GM21381 (cell line): Measurements from ENCODE around the gene STAP2.
A peak's percentile ranks its signal among the peaks of the same experiment; 100 is the strongest.
"Not testable (repeated sequence)": the region's sequence is repeated elsewhere in the genome, so short reads cannot be mapped to it uniquely, and the experiment has no call there.

Experiments
- ATAC-seq: cut with Tn5 transposase; IDR thresholded peaks from one replicate; pipeline ENCODE4 v1.9.1; 2021; ENCODE audit warnings: mild to moderate bottlenecking, moderate library complexity; ENCODE audit not compliant: unreplicated experiment

The STAP2 gene

DNA sequence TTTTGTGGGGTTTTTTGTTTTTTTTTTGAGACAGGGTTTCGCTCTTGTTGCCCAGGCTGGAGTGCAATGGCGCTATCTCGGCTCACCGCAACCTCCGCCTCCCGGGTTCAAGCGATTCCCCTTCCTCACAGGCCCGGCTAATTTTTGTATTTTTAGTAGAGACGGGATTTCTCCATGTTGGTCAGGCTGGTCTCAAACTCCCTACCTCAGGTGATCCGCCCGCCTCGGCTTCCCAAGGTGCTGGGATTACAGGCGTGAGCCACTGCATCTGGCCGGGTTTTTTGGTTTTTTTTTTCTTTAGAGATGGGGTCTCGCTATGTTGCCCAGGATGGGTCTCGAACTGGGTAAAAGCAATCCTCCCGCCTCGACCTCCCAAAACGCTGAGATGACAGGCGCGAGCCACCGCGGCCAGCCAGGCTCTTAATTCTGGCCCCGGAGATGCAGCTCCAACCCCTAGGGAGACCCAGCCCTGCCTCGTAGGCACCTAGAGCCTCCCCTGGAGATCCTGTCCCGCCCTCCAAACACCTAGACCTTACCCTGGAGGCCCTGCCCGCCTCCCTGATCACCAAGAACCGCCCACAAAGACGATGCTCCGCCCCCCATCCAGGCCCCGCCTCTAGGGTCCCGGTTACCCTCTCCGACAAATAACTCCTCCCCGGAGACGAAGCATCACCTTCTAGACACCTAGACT is 9.5 kb downstream of the STAP2 start:
- not testable (repeated sequence) for ATAC-seq

DNA sequence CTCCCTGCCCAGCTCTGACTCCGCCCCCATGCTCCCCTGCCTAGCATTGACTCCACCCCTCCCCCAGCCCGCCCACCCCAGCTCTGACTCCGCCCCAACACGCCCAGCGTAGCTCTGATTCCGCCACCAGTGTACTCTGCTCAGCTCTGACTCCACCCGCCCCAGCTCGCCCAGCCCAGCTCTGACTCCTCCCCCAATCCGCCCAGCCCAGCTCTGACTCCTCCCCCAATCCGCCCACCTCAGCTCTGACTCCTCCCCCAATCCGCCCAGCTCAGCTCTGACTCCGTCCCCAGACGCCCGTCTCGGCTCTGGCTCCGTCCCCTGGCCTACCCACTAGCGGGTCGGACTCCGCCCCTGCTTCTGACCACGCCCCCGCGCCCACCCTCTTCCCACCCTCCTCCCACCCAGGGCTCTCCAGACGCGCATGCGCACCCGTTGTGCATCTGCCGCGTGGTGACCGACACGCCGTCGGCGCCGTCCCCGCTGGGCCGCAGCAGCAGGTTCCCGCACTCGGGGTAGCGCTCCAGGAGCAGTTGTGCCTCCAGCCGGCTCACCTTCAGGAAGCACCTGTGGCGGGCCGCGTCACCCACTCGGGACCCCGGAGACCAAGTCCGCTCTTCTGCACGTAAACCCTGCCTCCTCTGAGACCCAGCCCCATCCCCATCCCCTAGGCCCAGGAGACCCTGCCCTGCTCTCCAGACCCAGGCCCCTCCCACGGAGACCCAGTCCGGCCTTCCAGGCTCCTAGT is 10.2 kb downstream of the STAP2 start:
- peak; percentile 68 for ATAC-seq

DNA sequence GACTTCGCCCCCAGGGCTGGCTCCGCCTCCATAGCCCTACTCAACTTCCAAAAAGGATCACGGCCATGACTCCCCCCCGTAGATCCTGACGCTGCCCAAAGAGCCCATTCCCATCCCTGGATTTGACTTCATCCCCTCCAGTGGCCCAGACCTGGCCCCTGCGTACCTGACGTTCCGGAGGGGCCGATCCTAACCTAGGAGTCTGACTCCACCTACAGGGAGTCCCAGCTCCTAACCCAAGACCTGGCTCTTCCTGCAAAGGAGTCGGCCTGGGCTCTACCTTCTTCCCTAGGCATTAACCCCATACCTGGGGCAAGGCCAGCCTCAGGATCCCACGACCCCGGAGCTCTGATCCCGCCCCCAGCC is 10.8 kb downstream of the STAP2 start:
- ATAC-seq: no peak

DNA sequence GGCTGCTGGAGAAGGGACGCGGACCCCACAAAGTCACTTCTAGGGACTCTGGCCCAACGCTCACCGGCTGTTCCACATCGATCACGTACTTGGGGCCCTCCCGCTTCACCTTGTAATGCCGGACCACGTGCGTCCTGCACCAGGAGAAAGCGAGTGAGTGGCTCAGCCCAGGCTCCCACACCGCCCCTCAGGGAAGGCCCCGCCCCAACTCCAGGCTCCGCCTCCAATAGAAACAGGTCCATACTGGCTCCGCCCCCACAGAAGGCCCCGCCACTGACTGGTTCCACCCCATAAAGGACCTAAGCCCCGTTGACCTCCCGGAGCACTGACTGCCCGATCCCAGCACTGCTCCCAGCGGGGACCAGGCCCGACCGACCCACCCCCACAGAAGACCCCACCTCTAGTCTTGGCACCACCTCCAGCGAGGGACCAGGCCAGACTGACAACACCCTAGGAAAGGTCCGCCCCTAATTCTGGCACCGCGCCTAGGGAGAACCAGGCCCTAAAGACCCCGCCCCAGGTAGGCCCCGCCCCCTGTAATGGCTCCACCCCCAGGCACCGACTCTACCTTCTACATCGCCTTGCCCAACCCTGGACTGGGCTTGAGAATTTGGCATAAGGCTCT is 11.3 kb downstream of the STAP2 start:
- ATAC-seq: no peak

DNA sequence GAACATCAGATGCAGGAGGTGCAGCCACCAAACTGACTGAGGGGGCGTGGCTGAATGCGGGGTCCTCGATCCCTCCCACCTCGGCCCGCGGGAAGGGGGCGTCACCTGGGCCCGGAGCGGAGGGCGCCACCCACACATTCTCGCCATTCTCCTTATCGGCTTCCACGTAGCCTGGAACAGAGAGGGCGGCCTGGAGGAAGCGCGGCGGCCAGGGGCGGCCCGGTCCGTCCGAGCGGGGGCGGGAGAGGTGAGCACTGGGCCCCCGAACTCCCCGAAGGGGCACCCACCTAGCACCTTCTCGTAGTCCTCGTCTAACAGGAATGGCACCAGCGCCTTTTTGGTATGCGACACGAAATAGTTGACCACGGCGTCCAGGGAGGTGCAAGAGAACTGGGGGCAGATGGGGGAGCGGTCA is 11.8 kb downstream of the STAP2 start:
- no peak for ATAC-seq

DNA sequence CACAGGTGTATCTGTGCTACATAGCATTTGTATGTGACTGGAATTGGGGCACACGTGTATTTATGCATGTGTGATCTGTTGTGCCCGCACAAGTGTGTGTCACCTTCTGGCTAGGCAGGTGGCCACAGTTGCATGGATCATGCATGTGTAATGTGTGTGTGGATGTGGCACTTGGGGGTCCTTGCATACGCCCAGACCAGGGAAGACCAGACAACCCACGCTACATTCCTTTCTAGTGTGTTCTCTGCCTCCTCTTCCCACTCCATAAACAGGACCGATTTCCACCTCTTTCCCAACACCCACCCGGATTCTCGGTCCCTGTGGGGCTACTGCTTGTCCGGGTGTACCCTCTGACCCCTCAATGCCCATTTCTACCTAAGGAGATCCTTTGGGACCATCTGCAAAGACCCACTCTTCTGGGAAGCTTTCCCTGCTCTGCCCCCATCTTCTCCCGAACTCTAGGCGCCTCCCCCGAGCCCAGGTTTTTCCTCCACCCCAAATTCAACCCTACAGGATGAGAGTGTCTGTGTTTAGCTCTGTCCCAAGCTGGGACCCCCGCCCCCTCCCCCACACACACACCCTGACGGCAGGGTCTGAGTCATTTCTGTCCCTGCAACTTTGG is 12.3 kb downstream of the STAP2 start:
- no peak for ATAC-seq

DNA sequence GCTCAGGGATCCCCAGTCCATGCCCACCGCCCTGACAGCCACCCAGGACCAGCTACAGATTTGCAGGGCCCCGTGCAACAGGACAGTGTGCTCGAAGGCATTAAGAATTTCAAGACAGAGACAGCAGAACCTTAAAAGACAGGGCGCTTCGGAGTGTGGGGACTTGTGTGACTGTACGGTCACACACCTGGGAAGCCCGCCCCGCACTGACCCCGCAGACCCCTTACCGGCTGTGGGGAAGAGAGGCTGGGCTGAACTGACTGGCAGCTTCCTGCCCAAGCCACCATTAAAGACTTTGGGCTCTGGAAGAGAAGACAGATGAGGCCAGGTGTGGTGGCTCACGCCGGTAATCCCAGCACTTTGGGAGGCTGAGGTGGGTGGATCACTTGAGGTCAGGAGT is 14.4 kb downstream of the STAP2 start:
- no peak for ATAC-seq

DNA sequence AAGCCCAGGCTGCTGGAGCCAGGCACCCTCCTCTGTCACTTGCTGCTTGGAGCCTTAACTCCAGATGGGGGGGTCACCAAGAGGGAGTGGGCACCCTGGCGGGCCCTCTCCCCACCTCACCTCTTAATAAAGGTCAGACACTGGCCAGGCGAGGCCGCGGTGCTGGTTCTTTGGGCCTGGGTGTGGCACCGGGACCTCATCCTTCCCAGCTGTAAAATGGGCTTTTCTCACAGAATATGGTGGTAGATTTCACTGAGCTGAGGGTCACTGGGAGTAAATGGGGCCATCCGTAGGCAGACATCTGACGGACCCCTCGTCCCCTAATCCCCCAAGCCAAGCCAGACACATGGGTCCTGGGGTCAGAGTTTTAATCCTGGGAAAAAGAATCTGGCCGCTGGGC is 14.9 kb downstream of the STAP2 start:
- ATAC-seq: no peak

DNA sequence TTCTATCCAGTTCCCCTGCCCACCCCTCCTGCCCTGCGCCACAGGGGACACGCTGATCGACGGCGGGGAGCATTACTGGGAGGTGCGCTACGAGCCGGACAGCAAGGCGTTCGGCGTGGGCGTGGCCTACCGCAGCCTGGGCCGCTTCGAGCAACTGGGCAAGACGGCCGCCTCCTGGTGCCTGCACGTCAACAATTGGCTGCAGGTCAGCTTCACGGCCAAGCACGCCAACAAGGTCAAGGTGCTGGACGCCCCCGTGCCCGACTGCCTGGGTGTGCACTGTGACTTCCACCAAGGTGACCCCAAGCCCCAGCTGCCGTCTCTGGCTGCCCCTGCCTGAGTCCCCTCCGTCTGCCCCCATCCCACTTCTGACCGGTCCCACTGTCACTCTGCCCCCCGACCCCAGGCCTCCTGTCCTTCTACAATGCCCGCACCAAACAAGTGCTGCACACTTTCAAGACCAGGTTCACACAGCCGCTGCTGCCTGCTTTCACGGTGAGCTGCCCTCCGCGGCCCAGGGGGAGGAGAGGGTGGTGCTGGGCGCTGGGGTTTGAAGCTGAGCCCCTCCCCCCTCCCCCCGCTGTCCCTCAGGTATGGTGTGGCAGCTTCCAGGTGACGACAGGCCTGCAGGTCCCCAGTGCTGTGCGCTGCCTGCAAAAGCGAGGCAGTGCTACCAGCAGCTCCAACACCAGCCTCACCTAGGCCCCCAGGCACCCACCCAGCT is 15.5 kb downstream of the STAP2 start:
- no peak for ATAC-seq

DNA sequence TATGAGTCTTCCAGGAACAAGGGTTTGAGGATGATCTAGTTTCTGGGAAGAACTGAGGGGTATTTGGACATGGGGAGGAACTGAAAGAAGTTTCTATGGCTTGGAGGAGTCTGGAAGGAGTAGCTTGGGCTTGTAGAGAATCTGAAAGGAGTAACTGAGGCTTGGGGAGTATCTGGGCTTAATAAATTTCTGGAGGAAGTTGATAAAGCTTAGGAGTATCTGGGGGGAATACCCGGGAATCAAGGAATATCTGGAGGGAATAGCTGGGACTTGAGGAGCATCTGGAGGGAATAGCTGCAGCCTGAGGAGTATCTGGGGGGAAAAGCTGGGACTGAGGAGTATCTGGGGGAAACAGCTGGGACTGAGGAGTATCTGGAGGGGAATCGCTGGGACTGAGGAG is 18.2 kb downstream of the STAP2 start:
- ATAC-seq: no peak

DNA sequence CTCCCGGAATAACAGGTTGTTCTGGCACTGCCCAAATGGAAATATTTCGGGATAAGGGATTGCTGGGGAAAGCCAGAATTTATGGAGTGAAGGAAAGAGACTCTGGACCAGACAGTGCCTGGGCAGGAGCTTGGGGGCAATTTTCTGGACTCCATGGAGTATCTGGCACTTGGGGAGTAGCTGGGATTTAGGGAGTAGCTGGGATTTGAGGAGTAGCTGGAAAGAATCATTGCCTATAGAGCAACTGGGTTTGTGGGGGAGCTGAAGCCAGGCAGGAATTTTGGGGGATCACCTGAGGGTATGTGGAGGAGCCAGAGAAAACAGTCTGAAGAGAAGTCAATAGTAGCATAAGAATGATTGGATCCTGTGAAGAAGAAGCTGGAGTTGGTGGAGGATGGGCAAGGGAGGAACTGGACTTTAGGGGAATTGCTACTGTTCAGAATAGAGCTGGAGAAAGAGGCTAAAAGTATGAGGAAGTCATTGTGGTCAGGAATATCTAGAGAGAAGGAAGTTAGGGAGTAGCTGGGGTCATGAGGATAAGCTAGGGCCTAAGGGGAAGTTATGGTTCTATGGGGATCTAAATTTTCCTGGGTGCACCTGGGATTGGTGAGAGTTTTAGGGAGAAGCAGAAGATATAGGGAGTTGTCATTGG is 19.4 kb downstream of the STAP2 start:
- no peak for ATAC-seq

DNA sequence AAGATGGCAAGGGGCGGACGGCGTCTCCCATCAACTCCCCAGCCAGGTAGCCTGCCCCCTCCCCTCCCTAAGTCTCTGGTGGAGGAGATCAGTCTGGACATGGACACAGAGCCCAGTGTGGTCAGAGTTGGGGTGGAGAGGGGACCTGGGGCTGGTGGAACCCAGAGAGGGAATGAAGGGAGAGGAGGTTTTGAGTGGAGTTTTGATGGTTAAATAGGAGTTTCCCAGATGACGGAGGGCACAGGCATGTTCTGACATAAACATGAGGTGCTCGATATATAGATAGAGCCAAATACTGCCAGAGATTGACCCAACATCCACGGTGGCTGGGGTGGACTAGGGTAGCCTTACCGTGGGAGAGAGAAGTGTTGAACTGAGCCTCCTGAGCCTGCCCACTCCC is 20.2 kb downstream of the STAP2 start:
- no peak for ATAC-seq

DNA sequence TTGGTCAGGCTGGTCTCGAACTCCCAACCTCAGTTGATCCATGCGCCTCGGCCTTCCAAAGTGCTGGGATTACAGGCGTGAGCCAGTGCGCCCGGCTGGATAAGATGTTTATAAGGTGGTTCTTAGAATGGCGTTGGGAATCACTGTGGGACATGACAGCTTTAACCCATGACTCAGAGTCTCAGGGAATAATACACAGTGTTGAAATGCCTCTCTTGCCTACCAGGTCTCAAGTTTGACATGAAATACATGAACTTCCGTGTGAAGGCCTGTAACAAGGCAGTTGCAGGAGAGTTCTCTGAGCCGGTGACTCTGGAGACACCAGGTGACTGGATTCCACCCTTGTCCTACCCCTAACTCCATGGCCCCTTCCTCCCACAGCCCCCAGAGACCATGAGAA is 21.7 kb downstream of the STAP2 start:
- ATAC-seq: no peak

DNA sequence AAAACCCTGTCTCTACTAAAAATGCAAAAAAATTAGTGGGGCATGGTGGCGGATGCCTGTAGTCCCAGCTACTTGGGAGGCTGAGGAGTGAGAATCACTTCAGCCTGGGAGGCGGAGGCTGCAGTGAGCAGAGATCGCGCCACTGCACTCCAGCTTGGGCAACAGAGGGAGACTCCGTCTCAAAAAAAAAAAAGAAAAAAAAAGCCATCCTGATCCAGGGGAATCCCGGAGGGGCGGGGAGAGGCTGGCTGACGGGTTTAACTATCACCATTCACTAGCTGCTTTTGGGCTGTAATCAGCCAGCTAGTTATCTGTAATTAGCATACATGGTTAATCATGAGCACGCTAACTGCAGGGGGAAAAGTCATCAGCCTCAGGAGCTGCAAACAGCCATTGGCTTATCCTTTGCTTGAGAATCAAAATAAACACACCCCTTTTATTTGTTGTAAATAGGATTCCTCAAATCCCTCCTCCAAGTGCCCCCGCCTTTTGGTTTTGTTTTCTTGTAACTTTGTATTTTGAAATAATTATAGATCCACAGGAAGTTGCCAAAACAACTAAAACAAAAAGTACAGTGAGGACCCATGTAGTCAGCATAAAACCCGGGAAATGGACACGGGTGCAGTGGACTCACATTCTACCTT is 24.7 kb downstream of the STAP2 start:
- ATAC-seq: no peak

DNA sequence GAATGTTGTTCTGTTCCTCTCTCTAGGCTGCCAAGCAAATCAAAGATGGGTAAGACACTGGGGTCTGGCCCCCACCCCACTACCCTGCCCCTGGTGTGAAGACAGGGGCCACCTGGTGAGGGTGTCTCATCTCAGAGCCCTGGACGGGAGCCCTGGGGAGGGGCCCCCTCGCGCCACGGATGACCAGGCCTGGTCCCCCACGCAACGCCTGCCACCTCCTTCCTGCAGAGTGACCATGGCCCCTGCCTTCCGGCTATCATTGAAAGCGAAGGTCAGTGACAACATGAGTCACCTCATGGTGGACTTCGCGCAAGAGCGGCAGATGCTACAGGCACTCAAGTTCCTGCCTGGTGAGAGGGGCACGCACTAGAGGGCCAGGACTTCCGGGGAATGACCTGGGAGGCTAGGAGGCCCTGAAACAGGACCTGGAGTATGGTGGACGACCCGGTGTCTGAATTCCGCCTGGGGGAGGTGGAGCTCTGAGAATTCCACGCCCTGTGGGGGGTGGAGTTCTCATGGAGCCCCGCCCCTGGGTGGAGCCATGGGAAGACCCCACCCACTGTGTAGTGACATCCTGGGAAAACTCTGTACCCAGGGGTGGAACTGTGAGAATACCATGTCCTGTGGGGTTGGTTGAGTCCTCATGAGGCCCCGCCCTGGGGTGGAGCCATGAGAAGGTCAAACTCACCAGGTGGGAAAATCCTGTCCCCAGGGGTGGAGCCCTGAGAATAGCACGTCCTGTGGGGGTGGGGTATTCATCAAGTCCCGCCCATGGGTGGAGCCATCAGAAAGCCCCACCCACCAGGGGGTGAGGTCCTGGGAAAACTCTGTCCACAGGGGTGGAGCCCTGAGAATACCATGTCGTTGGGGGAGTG is 28.1 kb downstream of the STAP2 start:
- no peak for ATAC-seq

DNA sequence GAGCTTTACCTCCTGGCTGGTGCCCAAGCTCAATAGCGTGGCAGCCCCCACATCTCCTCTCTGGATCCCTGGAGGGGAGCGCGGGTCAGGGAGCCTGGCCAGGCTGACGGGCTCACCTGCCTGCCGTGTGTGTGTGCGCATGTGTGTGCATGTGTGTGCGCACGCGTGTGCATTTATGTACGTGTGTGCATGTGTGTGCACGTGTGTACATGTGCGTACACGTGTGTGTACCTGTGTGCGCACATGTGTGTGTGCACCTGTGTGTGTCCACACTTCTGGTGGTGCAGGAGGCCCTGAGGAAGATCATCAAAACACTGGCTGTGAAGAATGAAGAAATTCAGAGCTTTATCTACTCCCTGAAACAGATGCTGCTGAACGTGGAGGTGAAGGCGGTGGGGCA is 33.0 kb downstream of the STAP2 start:
- ATAC-seq: no peak

DNA sequence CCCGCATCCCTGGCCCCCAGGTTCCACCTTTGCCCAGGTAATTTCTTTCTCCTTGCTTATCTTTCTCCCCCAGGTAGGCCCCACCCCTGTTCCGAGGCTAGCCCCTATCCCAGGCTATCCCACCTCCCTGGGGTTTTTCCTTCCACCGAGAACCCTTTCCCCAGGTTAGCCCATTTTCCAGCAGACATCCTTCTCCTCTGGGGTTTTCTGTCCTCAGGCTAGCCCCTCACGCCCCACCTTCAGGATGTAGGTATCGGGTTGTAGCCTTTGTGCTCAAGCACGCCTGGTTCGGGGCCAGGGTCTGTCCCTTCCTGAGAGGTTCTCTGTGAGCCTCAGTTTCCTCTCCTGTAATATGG is 33.4 kb downstream of the STAP2 start:
- ATAC-seq: no peak

DNA sequence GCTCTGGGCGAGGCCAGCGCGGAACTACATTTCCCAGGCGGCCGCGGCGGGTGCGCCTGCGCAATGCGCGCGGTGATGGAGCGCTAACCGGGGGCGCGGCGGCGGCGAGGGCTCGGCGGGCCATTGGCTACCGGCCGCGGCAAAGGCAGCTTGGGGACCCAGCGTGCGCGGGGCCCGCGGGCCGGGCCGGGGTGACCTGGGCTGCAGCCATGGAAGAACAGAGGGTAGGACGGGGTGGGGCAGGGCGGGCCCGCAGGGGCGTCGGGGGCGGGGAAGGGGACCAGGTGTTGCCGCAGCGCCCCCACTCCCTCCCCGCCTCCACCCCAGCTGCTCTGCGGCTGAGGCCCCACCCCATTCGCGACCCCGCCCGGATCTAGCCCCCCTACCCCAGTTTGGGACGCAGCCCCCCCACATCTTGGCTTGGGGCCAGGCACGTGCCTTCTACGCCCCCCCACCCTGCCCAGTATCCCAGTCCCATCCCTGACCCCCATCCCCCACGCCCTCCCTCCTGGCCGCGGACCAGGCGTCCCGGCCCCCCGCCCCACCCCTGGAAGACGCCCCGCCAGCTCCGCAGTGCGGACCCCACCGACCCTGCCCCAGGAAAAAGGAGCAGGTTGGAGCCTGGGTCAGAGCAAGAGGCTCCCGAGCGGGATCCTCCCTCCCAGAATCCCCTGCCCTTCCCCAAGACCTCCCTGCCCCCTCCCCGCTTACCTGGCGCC is 33.9 kb downstream of the STAP2 start, which contains the start of gene FSD1:
FSD1 (plus strand) TSS at position 61 of the 719 bp plus-strand sequence; CDS start at position 210, 149 bp downstream.
- ATAC-seq: no peak
